Measurements from ENCODE around the gene HLA-DPA1. TPM values are rescaled to one million over a fixed set of nuclear protein-coding genes. Genes with fewer than 3 reads are reported as not detected.
A peak's percentile ranks its signal among the peaks of the same experiment; 100 is the strongest.

Gene HLA-DPA1
- total RNA-seq, 1 experiment from 2014 or later, result 46.4 TPM

- Mint-ChIP-seq H3K9me3 (ENCODE audit: low read depth, unreplicated experiment) (no peaks in the 10 kb centered on the region), H3K4me3 (ENCODE audit: low read depth, unreplicated experiment) (no peak overlapping the region), H3K36me3 (ENCODE audit: insufficient read depth, unreplicated experiment) (no peaks in the 10 kb centered on the region), H3K27me3 (ENCODE audit: unreplicated experiment) (peaks cover 53% of the 10 kb centered on the region), H3K27ac (ENCODE audit: unreplicated experiment) (no peak overlapping the region), H3K4me1 (ENCODE audit: low read depth, unreplicated experiment) (peaks cover 37% of the 10 kb centered on the region)
- intact Hi-C loops (cut with micrococcal nuclease; ENCODE audit: unreplicated experiment), result loop anchor here (2.0 kb wide), 3 partner anchors 67 to 133 kb away; no protein-coding TSS in a partner anchor
- no peak for DNase-seq
- TF ChIP-seq CTCF (IDR thresholded peaks at IDR 0.05; ENCODE audit: unreplicated experiment), result no peak
- CTCF ChIA-PET, result interaction anchor here (1.5 to 1.7 kb wide), 2 partner anchors 60 to 133 kb away, joined by 4 to 11 read pairs; partner anchors contain the start of gene HLA-DPB1
- BruUV-seq (replicated peaks), result no TSS peak
These were observed 57.7 kb downstream of the HLA-DPA1 start for GRCh38 chr6:33015798-33016197.

GRCh38 chr6:33014841-33015634, 58.4 kb downstream of the HLA-DPA1 start:
- CTCF ChIA-PET, result interaction anchor here (0.5 to 1.7 kb wide), 9 partner anchors 42 to 186 kb away, joined by 3 to 11 read pairs (median 4); partner anchors contain the start of gene HLA-DPB1
- peaks cover 37% of the 10 kb centered on the region for H3K4me1 Mint-ChIP-seq (ENCODE audit: low read depth, unreplicated experiment)
- no peak overlapping the region for H3K4me3 Mint-ChIP-seq (ENCODE audit: low read depth, unreplicated experiment)
- peak; percentile 78 for DNase-seq
- peaks cover 46% of the 10 kb centered on the region for H3K27me3 Mint-ChIP-seq (ENCODE audit: unreplicated experiment)
- H3K36me3 Mint-ChIP-seq (ENCODE audit: insufficient read depth, unreplicated experiment), result no peaks in the 10 kb centered on the region
- no TSS peak for BruUV-seq (replicated peaks)
- peak; percentile 85 for TF ChIP-seq CTCF (IDR thresholded peaks at IDR 0.05; ENCODE audit: unreplicated experiment)
- H3K9me3 Mint-ChIP-seq (ENCODE audit: low read depth, unreplicated experiment), result no peaks in the 10 kb centered on the region
- H3K27ac Mint-ChIP-seq (ENCODE audit: unreplicated experiment), result no peak overlapping the region
- intact Hi-C loops (cut with micrococcal nuclease; ENCODE audit: unreplicated experiment), result loop anchor here (1.0 to 5.0 kb wide), 6 partner anchors 61 to 232 kb away; no protein-coding TSS in a partner anchor

Other genes with a start within 250 kb of the HLA-DPA1 start
- gene TAP2, start 234.9 kb downstream of the HLA-DPA1 start, total RNA-seq (2022), result 180 and 279 TPM in 2 replicates
- 123 and 196 TPM in 2 replicates for gene PSMB8, start 229.6 kb downstream of the HLA-DPA1 start, total RNA-seq (2022)
- gene TAP1, start 219.9 kb downstream of the HLA-DPA1 start, total RNA-seq (2022), result 75.1 and 141 TPM in 2 replicates
- 120 and 201 TPM in 2 replicates for gene PSMB9, start 219.5 kb downstream of the HLA-DPA1 start, total RNA-seq (2022)
- 32.4 and 35.9 TPM in 2 replicates for gene HLA-DMB, start 132.6 kb downstream of the HLA-DPA1 start, total RNA-seq (2022)
- gene HLA-DMA, start 120.6 kb downstream of the HLA-DPA1 start, total RNA-seq (2022), result 98.0 and 104 TPM in 2 replicates
- gene BRD2, start 105.1 kb downstream of the HLA-DPA1 start, total RNA-seq (2022), result 351 and 356 TPM in 2 replicates
- 1.7 and 4.1 TPM in 2 replicates for gene HLA-DOA, start 64.1 kb downstream of the HLA-DPA1 start, total RNA-seq (2022)
- 12.0 and 18.3 TPM in 2 replicates for gene HLA-DPB1, start 2.3 kb upstream of the HLA-DPA1 start, total RNA-seq (2022)
- 1.8 TPM in 2 replicates for gene COL11A2, start 118.8 kb upstream of the HLA-DPA1 start, total RNA-seq (2022)
- 78.2 and 78.3 TPM in 2 replicates for gene RXRB, start 127.0 kb upstream of the HLA-DPA1 start, total RNA-seq (2022)
- gene SLC39A7, start 127.2 kb upstream of the HLA-DPA1 start, total RNA-seq (2022), result 188 and 201 TPM in 2 replicates
- 40.4 and 41.7 TPM in 2 replicates for gene HSD17B8, start 131.0 kb upstream of the HLA-DPA1 start, total RNA-seq (2022)
- gene RING1, start 134.9 kb upstream of the HLA-DPA1 start, total RNA-seq (2022), result 53.9 and 58.9 TPM in 2 replicates
- 99.7 and 104 TPM in 2 replicates for gene VPS52, start 198.2 kb upstream of the HLA-DPA1 start, total RNA-seq (2022)
- gene RPS18, start 198.4 kb upstream of the HLA-DPA1 start, total RNA-seq (2022), result 2,667 and 2,688 TPM in 2 replicates
- gene B3GALT4, start 203.5 kb upstream of the HLA-DPA1 start, total RNA-seq (2022), result 18.2 and 21.6 TPM in 2 replicates
- gene WDR46, start 215.6 kb upstream of the HLA-DPA1 start, total RNA-seq (2022), result 124 and 125 TPM in 2 replicates
- gene PFDN6, start 216.0 kb upstream of the HLA-DPA1 start, total RNA-seq (2022), result 141 and 168 TPM in 2 replicates
- 138 and 154 TPM in 2 replicates for gene RGL2, start 225.3 kb upstream of the HLA-DPA1 start, total RNA-seq (2022)
- gene TAPBP, start 240.4 kb upstream of the HLA-DPA1 start, total RNA-seq (2022), result 443 and 488 TPM in 2 replicates
- gene ZBTB22, start 244.1 kb upstream of the HLA-DPA1 start, total RNA-seq (2022), result 22.6 and 26.4 TPM in 2 replicates
- 86.3 and 86.6 TPM in 2 replicates for gene DAXX, start 249.3 kb upstream of the HLA-DPA1 start, total RNA-seq (2022)

Measured in Calu3 (cell line).